Kidney (tissue), 14 donors: Measurements from ENCODE around the gene IER3IP1. TPM values are rescaled to one million over a fixed set of nuclear protein-coding genes. Genes with fewer than 3 reads are reported as not detected.

ENCODE experiments used
- DNase-seq, 5 donors: peaks; one replicate each; pipeline ENCODE4 v3.0.0-alpha.2; 2013 to 2020
- FAIRE-seq: peaks from 2 replicates; lab custom pipeline; 2012; peaks lifted over from hg19 to GRCh38; lab: Jason Lieb, UNC
- H3K27ac ChIP-seq, 2 donors: one replicate each; pipeline ENCODE4 v1.7.0; 2013; ENCODE audit warnings: low read depth in 2 of 2, low read length in 2 of 2, inconsistent platforms in 1 of 2
- H3K27me3 ChIP-seq: one replicate; pipeline ENCODE4 v1.7.1; 2013; ENCODE audit warnings: low read length, inconsistent platforms; ENCODE audit not compliant: control insufficient read depth, insufficient read depth
- H3K36me3 ChIP-seq, 3 donors: one replicate each; pipeline versions ENCODE4 v1.7.0 to v1.7.1; 2013; ENCODE audit warnings: low read length in 3 of 3, control low read depth in 1 of 3, inconsistent platforms in 1 of 3; ENCODE audit not compliant: insufficient read depth in 3 of 3, control insufficient read depth in 2 of 3
- H3K4me1 ChIP-seq, 3 donors: one replicate each; pipeline versions ENCODE4 v1.7.0 to v1.7.1; 2013; ENCODE audit warnings: low read length in 3 of 3, inconsistent platforms in 1 of 3, low read depth in 1 of 3; ENCODE audit not compliant: control insufficient read depth in 2 of 3, insufficient read depth in 2 of 3
- H3K4me3 ChIP-seq, 3 donors: one replicate each; pipeline versions ENCODE4 v1.7.0 to v1.8.1; 2013; ENCODE audit warnings: low read length in 3 of 3, control low read depth in 1 of 3, inconsistent platforms in 1 of 3
- H3K9ac ChIP-seq, 3 donors: one replicate each; pipeline versions ENCODE4 v1.7.0 to v1.7.1; 2013; ENCODE audit warnings: low read length in 3 of 3, control low read depth in 1 of 3, inconsistent platforms in 1 of 3
- H3K9me3 ChIP-seq, 3 donors: one replicate each; pipeline versions ENCODE4 v1.7.0 to v1.7.1; 2013; ENCODE audit warnings: low read length in 3 of 3, control low read depth in 1 of 3, inconsistent platforms in 1 of 3; ENCODE audit not compliant: control insufficient read depth in 2 of 3, insufficient read depth in 1 of 3
- CTCF ChIP-seq: IDR thresholded peaks from 3 replicates; pipeline ENCODE4 v1.5.1; 2012; ENCODE audit warnings: mild to moderate bottlenecking, moderate library complexity, borderline replicate concordance; ENCODE audit not compliant: insufficient read depth; ENCODE audit errors: extremely low read depth
- intact Hi-C: fragments of 100-400 bp; cut with DNase I; formaldehyde crosslinking; loops from one replicate; pipeline ENCODE4 v1.11.1; 2022
- polyA plus RNA-seq: library from polyadenylated mRNA; stranded (reverse); fragments of 350-450 nt; fragmentation: Illumina TruSeq; extraction: RNeasy Lipid Tissue Mini Kit (QIAGEN cat#74804); gene quantifications from one replicate; pipeline ENCODE4 v1.2.3, GENCODE V29; 2014; ENCODE audit warnings: low read depth, low replicate concordance; ENCODE audit not compliant: insufficient read depth
- total RNA-seq: library from RNA; stranded (reverse); fragmentation: NEBNext Ultra II Directional; extraction: Animal tissue kit (Norgen Biotek cat#: 25700); gene quantifications from one replicate; pipeline ENCODE4 v1.2.1, GENCODE V29; 2021
- donor health status: control.
- donor health status: control.
- donor health status: control.
- donor health status: control.
- donor health status: control.
- donor health status: DM: yes; HTN: yes; CAD: no.
- donor health status: Normal renal cell carcinoma (clear cell type).

Gene IER3IP1
- total and polyA plus RNA-seq, 2 donors from 2014 or later = 14.4 to 31.9 TPM

GRCh38 chr18:47108998-47109405, 67.2 kb downstream of the IER3IP1 start:
- no peaks in the 10 kb centered on the region for H3K4me1 ChIP-seq
- FAIRE-seq (no peak), DNase-seq (no peak)
- no peak overlapping the region for H3K9ac ChIP-seq
- H3K36me3 ChIP-seq = peaks cover 6 to 35% (median 21%) of the 10 kb centered on the region in 3 donors
- no peak overlapping the region for H3K4me3 ChIP-seq
- no peak overlapping the region for H3K27ac ChIP-seq
- intact Hi-C loops = loop anchor here (10.0 kb wide), 1 partner anchor 96 kb away; no protein-coding TSS in a partner anchor
- no peak for TF ChIP-seq CTCF
- no peaks in the 10 kb centered on the region for H3K9me3 ChIP-seq
- no peaks in the 10 kb centered on the region for H3K27me3 ChIP-seq

DNA sequence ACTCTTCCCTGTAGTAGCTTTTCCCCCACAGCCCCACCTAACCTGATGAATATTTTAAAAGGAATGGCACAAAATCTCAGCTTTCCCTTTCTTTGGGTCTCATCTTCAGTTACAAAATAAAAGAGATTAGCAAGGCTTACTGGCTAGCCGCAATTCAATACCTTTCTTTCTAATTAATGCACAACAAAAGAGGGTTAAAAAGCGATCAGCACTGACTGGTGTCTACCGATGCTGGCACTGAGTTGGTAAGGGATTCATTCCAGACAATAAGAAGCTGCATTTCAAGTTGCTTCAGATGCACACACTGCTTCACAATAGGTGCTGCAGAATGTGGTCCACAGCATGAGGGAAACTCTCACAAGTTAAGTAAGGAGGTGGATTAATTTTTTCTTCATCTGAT, 67.8 kb downstream of the IER3IP1 start:
- FAIRE-seq = no peak
- no peak for DNase-seq
- Histone ChIP-seq H3K4me1 (no peaks in the 10 kb centered on the region), H3K9me3 (no peaks in the 10 kb centered on the region), H3K27me3 (no peaks in the 10 kb centered on the region), H3K4me3 (no peak overlapping the region), H3K27ac (no peak overlapping the region), H3K9ac (no peak overlapping the region), H3K36me3 (peaks cover 6 to 31% (median 20%) of the 10 kb centered on the region in 3 donors)
- no peak for TF ChIP-seq CTCF
- intact Hi-C loops = loop anchor here (10.0 kb wide), 1 partner anchor 96 kb away; no protein-coding TSS in a partner anchor

Other genes starting within 250 kb of the IER3IP1 start
- not detected for gene ELOA2, start 140.7 kb downstream of the IER3IP1 start, total RNA-seq
- gene ELOA2, start 140.7 kb downstream of the IER3IP1 start, polyA plus RNA-seq = not detected
- 41.0 TPM for gene HDHD2, start 25.9 kb downstream of the IER3IP1 start, total RNA-seq
- gene HDHD2, start 25.9 kb downstream of the IER3IP1 start, polyA plus RNA-seq = 46.2 TPM
- gene SKOR2, start 75.3 kb upstream of the IER3IP1 start, total RNA-seq = not detected
- gene SKOR2, start 75.3 kb upstream of the IER3IP1 start, polyA plus RNA-seq = not detected